SU-DHL-6 (cell line): ENCODE results near the gene NCOA5.

ENCODE experiments used
- CTCF ChIP-seq: fragments of 200-600 bp; sonication (generic); IDR thresholded peaks from one replicate; pipeline ENCODE4 v1.5.1; 2017; ENCODE audit warnings: antibody characterized with exemption, mild to moderate bottlenecking, low read length, moderate library complexity; ENCODE audit not compliant: insufficient read depth, poor library complexity, severe bottlenecking
- EZH2phosphoT487 ChIP-seq: fragments of 200-600 bp; sonication (generic), shearing (Covaris generic); conservative IDR thresholded peaks from 2 replicates; pipeline ENCODE4 v1.6.1; 2018; ENCODE audit warnings: mild to moderate bottlenecking, antibody characterized with exemption, low read length, moderate library complexity, mixed read lengths

DNA sequence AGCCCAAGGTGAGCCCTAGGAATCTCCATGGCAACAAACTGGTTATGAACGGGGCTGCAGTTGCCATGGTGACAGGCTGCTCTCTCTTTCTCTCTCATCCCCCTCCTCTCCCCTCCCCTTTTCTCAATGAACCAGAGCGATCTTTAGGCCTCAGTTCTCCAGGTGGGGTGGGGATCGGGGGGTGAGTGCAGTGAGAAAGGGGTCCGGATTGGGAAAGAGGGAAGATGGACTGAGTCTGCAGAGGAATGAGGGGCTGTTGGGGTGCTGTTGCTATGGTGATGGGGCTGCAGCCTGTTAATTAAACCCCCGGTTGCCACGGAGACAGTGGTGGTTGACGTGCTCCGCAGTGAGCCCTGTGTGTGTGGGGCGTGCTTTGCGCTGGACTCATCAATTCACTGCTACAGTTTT, 64.4 kb downstream of the NCOA5 start:
- TF ChIP-seq CTCF (no peak), EZH2phosphoT487 (no peak)
